Activated CD4-positive, CD25-positive, alpha-beta regulatory T cell treated with anti-CD3 and anti-CD28 coated beads, Interleukin-2, amount 50 U/mL, for 72 hours (primary cell): Measurements from ENCODE around the gene PRSS8.
A peak's percentile ranks its signal among the peaks of the same experiment; 100 is the strongest.

ENCODE experiments used
- DNase-seq: peaks from one replicate; pipeline ENCODE4 v3.0.0; 2021

The PRSS8 gene

DNA sequence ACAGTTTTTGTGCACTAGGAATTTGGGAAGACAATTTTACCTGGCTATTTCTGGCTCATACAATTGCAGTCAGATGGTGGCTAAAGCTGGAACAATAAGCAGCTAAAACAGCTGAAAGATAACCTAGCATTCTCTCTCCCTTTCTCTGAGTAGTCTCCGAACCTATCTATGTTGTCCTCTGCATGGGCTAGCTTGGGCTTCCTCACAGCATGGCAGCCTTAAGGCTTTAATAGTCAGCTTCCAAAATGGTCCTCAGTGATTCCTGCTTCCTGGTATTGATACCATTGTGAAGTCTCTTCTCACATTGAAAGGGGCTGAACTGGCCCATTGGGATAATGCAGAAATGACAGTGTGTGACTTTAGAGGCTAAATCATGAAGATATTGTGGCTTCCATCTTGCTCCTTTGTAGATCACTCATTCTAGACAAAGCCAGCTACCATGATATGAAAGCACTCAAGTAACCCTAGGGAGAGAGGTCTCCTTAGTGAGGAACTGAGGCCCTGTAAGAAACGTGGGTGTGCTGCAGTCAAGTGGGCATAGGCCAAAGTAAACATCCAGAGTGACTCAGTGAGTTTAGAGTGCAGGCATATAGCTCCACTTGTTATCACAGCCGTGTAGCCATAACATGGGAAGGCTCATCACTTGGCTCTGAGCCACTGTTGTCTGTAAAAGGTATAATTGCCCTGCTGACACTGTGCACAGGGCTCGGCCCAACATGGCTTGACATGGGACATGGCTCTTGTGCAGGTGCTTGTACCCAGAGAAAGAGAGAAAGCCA, 35.5 kb downstream of the PRSS8 start:
- DNase-seq: no peak

DNA sequence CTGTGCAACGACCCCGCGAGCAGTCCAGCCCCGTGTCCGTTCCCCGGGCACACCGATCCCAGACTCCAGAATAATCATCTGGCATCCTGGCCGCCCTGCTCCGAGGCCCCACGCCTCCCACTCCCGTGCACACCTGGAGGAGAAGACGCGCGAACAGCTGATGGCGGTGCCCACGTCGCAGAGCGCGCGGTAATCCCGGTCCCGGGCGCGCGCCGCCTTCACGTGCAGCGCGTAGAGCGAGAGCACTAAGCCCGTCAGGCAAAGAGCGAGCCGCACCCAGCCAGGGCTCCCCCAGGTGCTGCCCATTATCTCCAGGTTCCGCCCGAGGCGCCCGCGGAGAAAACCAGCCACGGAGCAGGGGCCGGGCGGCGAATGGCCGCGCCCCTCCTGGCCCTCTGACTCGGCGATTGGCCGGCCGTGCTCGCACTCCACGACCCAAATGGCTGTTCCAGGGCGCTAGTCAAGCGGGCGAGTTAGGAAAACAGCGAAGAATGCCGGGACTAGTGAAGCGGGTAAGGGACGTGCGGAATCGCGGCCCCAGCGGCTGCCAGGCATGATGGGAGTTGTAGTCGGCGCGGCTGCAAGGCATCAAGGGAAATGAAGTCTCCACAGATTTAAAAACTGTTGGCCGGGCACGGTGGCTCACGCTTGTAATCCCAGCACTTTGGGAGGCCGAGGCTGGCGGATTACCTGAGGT, 41.0 kb downstream of the PRSS8 start, which contains the start of gene VKORC1:
VKORC1 (minus strand) TSS at position 374 of the 697 bp plus-strand sequence; CDS start at position 306, 68 bp downstream.
- DNase-seq: peak; percentile 80

DNA sequence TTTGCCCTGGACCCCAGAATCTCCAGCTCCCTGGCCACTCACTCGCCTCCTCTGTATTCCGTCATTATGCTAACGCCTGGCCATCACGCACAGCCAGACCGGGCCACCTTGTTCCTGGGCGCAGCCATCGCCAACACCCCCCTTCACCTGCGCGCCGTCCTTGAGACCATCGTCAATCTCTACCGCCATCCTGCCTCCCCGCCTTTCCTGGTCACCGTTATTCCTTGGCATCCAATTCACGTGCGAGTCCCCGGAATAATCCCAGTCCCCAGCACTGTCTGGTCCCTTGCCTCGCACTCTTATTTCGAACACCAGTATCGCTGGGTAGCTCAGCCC, 41.5 kb downstream of the PRSS8 start:
- no peak for DNase-seq

DNA sequence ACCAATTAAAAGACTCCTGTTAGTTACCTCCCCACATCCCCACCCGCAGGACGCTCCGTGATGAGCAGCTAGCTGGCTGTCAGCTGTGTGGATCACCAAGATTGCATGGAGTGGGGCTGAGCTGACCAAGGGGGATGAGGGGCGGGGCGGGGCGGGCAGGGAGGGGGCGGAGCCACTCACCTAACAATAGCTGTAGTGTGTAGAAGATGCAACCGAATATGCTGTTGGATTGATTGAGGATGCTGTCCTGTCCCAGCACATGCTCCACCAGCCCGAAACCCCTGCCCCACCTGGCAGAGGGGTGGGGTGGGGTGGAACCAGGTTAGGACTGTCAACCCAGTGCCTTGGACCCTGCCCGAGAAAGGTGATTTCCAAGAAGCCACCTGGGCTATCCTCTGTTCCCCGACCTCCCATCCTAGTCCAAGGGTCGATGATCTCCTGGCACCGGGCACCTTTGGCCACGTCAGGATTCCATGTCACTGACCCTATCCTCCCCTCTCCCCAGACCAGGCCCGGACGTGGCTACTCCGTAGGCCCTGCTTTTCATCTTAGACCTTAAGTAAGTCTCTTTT, 42.3 kb downstream of the PRSS8 start:
- DNase-seq: no peak

DNA sequence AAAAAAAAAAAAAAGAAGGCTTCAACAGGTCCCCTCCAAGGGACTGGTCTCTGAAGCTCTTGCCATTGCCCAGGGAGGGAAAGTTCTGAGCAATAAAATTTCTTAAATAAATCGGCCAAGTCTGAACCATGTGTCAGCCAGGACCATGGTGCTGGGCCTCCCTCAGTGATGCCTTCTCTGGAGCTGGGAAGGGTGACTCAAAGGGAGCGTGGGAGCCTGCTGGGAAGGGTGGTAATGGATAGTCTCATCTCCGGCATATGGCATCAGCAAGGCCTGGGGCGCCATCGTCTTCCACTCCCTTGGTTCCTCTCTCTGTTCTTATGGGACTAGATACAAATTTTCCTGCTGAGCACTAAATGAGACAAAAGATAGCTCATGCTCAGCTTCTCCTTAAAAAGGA, 43.2 kb downstream of the PRSS8 start:
- DNase-seq: no peak

DNA sequence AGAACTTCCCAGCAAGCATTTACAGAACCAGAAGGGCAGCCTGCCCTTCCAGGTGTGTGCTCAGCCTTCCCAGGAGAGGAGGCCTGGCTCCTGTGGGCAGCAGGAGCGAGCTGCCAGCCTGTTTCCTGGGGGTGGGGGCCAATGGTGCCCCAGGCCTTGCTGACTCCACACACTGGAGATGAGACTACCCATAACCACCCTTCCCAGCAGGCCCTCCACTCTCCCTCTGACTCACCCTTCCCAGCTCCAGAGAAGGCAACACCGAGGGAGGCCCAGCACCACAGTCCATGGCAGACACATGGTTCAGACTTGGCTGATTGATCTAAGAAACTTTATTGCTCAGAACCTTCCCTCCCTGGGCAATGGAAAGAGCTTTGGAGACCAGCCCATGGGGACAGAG, 45.0 kb downstream of the PRSS8 start:
- DNase-seq: no peak

DNA sequence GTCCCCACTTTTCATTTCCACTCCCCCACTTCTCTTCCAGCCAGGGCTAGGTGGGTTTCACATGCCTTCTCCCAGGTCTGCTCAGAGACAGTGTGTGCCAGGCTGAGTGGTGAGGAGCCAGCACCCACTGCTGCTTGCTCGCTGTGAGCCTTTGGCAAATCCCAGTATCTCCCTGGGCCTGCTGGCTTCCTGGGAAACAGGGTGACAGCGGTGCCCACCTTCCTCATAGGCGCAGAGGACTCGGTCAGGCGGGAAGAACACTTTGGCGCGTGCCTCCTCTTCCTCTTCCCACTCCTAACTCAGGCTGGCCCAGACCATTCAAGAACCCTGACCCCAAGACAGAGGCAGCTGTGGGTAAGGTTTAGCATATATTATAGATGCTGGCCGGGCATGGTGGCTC, 46.3 kb downstream of the PRSS8 start:
- no peak for DNase-seq

DNA sequence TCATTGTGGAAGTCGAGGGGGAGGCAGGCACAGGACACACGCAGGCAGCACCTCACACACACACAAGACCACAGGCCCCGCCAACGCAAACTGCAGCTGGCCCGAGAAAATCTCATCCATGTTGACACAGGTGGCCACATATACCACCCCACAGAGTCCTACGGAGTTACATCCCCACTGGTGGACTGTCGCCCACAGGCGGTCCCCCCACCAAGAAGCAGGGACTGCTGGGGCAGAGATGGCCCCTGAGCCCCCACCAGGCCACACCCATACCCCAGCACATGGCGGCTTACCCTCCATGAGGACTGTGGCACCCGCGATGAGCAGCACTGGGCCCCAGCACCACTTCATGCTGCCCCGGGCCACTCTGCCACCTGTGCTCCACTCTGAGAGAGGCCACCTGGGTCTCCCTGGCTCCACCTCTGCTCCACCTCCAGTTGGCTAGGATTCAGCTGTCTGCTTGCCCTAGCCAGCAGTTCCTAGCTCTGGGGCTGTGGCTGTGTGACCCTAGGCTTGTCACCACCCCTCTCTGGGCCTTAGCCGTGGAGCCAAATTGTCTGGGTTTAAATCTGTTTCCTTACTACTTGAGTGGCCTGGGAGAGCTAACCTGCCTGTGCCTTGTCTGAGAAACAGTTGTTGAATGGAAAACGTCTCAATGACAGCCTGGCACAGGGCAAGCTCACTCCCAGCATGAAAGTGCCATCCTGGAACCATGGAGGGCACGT, 46.9 kb downstream of the PRSS8 start, which contains the start of gene PRSS53:
PRSS53 (minus strand) TSS at position 485 of the 725 bp plus-strand sequence; CDS start at position 351, 134 bp downstream.
- DNase-seq: no peak

DNA sequence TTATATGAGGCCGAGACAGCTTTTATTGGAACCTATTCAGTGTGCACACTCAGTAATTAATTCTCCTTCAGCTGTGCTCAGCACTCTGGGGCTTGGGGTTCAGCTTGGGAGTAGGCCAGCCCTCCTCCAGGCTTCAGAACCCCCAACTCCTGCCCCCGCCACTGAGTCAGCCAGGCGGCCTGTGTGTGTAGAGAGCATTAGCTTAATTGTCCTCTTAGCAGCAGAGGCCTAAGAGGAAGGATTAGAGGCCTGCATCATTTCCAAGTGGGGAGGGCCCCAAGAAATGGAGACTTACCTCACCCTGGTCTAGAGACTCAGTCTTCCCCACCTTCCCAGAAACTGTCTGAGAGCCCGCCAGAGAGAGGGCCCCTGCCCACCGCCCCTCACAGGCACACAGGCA, 47.6 kb downstream of the PRSS8 start:
- no peak for DNase-seq

DNA sequence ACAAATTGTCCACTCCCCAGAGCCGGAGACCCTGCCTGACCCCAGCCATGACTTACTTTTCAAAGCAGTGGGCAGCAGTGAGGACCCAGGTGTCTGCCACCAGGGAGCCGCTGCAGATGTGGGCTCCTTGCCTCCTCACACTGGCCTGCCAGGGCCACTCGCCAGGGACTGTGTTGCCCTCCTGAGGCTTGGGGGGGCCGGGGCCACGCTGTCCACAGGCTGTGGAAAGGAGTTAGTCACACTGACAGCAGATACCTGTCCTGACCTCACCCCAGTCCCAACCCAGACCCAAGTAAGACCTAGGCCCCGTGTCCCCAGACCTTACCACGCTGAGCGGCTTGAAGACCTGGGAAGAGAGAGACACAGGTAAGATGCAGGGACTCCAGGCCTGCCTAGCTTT, 48.0 kb downstream of the PRSS8 start:
- no peak for DNase-seq

DNA sequence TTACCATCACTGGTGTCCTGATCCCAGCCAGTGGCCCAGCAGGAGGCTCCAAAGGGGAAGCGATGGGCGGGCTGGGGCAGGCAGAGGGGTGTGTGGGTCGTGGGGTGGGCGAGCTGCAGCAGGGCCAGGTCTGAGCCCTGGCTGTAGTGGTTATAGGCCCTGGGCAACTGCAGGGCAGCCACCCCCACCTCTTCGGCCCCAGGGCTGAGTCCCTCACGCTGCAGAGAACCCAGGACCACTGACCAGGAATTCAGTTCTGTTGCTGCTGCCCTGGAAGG, 49.0 kb downstream of the PRSS8 start:
- DNase-seq: no peak

DNA sequence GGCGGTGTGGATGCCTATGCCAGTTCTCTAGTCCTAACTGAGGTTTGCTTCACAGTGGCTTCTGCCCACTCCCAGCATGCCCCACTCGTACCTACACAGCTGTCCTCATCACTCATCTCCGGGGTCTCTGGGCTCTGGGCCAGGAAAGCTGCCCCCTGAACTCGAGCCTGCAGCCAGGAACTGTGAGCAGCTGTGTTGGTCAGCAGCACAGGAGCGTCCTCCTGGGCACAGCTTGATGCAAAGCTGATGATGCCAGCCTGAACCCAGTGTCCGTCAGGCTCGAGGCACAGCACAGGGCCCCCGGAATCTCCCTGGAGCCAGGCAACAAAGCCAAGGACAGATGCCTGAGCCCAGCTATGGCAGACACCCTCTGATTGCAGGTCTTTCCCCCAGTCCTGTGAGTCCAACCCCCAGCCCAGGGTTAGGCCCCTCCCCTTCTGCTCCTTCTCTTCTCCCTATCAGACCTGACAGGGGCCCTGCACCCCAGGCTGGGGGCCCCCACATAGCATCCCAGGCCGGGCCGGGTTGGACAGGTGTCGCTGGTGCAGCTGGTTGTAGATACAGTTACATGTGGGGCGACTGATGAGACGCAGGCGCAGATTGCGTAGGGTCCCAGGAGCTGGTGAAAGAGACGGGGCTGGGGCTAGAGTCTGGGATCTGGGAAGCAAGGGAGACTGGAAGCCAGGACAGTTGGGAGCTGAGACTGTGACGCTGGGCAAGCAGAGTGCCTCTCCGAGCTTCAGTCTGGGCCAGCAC, 49.5 kb downstream of the PRSS8 start:
- DNase-seq: no peak

DNA sequence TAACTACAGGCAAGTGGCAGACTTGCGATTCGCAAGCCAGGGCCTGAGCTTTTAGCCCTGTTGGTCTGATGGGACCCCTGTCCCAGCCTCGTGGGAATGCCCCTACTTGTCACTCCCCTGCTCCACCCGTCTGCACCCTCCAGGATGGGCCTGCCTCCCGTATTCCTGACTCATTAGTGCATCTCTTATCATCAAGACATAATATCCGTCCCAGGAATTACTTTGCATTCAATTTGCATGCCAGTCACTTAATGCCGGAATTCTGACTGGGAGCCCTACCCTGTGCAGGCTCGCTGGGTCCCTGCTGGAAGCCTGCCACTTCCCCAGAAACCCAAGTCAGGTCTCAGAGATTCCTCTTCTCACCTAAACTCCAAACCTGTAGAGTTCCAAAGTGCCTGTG, 50.1 kb downstream of the PRSS8 start:
- no peak for DNase-seq

DNA sequence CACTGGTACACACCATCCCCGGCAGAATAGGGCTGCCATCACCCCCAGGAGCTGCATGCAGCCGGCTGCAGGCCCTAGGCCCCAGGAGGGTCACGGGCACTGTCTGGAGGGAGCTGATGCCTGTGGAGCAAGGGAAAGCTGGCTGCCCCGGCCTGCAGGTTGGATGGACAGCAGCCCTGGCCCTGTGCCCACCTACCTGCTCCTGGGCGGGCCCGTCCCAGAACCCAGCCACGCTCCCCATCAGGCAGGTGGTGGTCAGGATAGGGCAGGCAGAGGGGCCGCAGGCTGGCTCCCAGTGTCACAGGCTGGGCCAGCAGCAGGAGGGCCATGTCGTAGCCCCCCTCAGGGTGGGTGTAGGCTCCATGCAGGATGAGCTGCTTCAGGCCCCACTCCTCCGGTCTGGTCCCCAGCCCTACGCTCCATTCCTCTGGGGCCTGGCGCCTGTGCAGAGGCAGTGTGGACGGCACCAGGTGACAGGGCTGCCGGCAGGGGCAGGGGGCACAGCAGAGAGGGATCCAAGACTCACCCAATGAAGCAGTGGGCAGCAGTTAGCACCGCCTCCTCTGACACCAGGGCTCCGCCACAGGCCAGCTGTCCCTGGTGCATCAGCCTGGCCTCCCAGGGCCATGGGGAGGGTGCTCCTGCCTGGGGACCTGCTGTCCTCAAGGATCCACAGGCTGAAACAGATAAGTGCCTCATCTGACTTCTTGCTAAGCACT, 50.8 kb downstream of the PRSS8 start:
- DNase-seq: no peak

DNA sequence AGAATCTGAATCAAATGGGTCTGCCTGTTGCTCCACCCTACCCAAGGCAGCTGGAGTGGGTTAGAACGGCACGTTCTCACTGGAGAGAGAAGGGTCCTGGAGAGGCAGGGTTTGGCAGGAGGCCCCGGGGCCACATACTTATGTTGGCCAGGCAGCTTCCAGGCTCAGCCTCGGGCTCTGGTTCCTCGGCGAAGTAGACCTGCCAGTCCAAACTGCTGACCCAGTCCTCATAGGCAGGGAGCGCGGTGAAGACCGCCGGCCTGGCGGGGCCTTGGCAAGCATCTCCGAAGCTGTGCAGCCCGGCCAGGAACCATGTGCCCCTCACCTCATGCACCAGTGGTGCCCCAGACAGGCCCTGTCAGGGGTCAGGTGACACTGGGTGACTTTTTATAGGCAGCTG, 51.5 kb downstream of the PRSS8 start:
- DNase-seq: no peak

DNA sequence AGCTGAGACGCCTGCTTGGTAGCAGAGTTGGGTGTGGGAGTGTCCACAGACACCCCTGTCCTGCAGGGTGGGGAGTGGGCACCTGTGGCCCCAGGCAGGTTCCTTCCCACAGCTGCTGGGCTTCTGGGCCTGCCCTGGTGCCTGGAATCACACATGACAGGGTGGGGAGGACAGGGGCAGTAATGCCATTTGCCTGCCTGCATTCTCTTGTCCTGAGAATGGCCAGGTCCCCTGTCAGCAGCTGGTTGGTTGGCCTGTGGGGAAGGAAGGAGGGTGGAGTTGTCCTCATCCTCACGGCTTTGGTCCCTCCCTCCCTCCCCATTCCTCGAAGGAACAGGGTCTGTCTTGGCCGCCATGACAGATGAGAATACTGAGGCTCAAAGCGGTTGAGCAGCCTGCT, 52.0 kb downstream of the PRSS8 start:
- DNase-seq: no peak

DNA sequence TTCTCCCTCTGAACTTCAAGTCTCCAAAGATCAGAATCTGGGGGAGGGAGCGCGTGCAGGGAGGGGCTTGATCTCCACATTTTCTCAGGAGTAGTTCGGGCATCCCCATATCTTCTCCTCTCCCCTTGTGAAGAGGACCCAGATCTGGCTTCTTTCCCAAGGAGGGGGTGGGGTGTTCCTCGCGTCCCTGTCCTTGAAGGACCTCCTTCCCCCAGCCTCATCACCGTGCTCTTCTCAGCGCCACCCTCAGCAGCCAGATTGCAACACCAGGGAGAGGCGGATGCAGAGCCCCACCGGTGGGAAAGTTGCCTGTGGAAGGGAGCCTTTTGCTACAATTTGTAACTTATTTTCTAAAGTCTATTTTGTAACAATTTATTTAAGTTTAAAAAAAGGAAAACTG, 52.4 kb downstream of the PRSS8 start:
- no peak for DNase-seq

DNA sequence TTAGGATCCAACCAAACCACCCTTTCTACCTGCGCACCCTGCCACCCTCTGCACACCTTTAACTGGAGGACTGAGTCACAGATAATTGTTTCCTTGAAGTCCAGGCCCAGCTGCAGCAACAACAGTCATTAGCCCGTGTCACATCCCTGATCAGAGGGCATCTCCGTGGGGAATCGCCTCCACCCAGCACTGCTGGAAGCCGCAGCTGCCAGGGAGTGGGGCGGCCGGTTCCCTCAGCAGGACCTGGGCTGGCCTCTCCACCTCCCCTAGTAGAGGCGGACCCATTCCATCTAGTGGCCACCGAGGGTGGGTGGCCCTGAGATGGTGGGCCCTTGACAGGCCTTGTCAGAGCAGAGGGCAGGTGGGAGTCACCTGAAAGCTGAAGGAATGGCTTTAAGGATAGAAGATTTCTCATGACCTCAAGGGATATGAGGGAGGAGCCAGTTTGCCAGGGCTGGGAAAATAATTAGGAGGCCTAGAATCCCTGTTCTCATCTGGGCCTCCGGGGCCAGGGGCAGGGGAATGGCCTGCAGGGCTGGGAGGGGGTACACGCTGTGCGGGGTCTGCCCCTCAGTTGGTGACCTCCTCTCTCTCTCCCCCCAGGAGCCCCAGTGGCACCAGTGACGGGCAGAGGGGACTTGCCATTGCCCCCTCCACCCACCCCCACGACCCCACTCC, 53.0 kb downstream of the PRSS8 start:
- no peak for DNase-seq
